GM21381 (cell line): ENCODE measurements around the gene MYORG.
A peak's percentile ranks its signal among the peaks of the same experiment; 100 is the strongest.

ENCODE experiments used
- ATAC-seq: cut with Tn5 transposase; IDR thresholded peaks from one replicate; pipeline ENCODE4 v1.9.1; 2021; ENCODE audit warnings: mild to moderate bottlenecking, moderate library complexity; ENCODE audit not compliant: unreplicated experiment

MYORG gene

DNA sequence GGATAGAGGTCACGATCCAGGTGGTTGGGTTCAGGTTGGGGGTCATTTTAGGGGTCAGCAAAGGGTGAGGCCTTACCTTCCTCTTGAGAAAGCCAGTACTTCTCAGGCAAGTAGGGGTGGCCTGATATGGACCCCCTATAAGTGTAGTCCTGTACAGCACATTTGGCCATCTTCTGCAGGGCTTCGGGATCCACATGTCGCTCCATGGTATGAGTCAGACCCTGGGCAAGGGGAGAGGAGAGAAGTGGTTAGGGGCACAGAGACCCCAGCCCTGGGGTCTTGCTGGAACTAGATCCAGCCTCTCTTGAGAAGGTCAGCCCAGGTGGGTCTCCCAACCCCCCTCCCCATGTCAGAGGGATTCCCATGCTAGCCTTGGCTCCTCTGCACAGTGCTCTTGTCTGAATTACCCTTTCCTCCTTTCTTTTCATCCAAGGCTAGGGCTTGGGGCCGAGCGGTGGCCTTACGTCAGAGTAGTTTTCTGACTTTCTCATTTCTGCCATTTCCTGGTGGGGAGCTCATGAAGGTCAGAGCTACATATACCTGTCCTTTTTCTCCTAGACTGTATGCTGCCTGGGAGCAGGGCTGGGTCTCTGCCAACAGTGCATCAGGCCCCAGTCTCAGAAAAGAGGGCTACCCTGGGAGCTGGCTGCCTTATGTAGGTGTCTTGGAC lies 9.0 kb upstream of the MYORG start:
- no peak for ATAC-seq

DNA sequence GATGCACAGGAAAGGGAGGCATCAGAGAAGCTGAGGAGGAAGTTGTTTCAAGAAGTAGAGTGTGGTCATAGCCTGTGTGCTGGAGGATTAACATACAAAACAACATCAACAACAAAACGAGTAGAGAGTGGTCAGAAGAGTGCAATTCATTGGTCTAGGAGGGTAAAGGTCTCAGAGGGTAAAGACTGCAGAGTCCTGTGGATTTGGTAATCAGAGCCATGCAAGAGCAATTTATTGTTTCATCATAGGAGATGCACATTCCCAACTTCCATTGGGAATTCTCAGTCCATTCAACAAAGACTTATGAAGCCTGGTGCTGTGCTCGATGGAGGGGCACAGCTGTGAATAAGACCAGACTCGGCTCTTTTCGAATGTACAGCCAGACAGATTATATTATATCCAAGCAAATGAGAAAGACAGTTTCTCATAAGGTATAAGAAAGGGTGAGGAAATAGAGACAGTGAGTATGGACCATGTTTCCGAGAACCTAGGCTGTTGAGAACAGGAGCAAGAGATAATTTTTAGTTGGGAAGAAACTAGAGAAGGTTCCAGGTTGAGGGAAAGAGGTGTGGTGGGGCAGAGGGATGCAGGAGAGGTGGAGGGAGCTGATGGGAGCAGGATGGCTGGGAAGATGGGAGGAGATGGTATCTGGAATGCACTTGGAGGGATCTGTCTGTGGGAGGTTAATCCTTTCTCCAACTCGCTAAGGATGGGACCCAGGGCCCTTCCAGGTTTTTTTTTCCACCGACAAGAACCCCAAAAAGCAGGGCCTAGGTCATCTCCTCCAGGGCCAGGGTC lies 7.9 kb upstream of the MYORG start:
- no peak for ATAC-seq

DNA sequence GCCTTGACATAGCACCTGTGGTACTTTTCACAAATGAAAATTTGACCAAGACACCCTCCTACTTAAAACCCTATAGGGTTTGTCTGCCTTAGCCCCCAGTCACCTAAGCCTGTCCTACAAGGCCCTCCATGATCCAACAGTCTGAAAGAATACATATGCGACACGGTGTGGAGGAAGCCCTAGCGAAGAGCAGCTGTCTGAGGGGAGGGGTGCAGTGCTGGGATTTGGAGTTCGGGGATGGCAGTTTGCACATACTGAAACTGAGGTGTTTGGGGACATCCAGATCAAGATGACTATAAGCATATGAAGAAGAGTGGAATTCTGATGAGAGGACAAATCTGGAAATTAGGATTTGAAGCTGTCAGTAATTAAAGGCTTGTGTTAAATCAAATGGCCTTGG lies 7.2 kb upstream of the MYORG start:
- no peak for ATAC-seq

DNA sequence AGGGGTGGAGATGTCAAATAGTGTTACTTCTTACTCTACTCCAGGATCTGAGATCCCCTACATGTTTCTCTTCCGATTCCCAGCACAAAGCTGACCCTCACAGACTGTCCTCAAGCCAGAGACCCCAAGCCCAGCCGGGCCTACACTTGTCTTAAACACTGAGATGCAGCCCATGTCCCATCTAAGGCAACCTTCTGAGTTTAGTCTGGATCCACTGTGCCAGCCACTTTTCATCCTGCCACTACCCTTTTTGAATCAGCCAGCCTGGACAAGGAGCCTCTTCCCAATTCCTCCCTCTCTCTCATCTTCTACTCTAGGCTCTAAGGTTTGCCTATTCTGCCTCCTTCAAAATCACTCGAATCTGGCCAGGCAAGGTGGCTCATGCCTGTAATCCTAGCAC lies 6.2 kb upstream of the MYORG start:
- no peak for ATAC-seq

DNA sequence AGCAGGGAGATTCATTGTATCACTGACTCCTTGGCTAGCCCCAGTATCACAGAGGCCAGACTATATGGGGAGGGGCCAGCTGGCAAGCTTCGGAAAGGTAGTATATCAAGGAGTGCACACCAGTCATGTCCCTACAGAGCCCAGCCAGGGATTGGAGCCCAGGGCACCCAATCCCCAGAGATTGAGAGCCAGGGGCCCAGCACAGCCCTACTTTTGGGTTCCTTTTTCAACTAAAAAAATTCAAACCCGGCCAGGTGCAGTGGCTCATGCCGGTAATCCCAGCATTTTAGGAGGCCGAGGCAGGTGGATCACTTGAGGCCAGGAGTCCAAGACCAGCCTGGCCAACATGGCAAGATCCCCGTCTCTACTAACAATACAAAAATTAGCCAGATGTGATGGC lies 5.4 kb upstream of the MYORG start:
- ATAC-seq = no peak

DNA sequence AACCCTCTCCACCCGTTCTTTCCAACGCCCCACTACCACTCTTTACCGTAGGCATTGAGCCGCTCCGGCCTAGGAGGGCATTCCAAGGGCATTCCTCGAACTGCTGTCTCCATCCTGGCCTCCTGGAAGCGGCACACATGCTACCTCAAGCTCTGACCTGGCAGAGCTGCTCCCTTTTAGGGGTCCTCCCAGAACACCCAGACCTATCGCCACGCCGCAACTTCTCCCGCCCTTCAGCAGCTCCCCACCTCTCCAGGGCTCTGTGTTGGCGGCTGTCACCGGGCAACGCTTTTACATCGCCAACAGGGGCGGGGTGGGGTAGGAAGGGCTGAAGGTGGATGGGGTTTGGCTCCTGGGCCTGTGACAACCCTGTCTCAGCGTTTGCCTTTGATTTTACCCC lies 4.6 kb upstream of the MYORG start:
- no peak for ATAC-seq

DNA sequence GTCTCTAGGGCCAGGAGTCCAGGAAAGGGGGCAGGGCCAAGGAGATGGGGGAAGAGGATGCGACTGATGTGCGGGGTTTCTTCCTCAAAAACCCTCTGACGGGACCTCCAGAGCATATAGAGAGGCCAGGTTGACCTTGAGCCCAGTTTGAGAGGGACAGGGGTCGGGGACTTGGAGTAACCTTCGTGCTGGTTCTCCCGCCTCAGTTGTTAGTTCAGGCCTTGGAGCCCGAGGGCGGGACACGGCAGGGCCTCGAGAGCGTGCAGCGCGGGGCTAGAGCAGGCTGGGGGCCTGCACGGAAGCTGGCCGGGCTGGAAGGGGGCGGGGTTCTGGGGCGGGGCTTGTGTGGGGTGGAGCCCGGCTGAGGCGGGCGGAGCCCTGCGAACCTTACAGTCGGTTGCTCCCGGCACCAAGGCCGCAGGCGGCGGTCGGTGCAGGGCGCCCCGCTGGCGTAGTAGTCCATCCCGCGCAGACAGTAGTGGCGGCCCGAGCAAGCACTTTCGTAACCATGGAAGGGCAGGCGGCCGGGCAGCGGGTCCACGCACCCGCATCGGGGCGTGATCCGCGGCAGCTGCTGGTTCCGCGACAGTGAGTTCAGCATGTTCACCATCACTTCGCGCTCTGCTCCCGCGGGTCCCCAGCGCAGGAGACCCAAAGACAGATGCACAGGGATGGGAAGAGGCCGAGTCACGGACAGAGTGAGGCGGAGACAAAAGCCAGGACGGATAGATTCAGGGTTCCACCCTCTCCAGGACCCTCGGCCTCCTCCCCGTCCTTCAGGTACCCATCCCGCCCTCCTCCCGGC lies 4.0 kb upstream of the MYORG start:
- ATAC-seq = peak; percentile 25

DNA sequence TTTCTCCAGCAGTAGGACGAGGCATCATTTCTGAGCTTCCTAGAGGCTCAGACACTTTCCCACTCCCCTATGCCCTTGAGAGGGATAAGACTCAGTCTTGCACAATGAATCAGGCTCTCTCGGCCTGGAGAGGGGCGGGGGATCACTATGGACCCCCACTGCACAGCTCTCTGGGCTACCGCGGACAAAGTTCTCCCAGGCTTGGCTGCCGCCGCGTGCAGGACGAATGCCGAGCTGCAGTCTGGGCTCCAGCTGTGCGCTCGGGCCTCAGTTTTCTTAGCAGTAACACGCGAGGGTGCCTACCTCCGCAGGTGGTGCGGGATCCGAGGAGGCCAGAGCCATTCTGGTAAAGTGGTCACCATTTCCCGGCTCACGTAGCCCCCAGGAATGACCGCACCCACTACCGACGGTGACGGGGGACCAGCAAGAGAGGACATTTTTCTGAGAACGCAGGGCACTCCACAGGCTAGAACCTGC lies 3.4 kb upstream of the MYORG start:
- ATAC-seq = no peak

DNA sequence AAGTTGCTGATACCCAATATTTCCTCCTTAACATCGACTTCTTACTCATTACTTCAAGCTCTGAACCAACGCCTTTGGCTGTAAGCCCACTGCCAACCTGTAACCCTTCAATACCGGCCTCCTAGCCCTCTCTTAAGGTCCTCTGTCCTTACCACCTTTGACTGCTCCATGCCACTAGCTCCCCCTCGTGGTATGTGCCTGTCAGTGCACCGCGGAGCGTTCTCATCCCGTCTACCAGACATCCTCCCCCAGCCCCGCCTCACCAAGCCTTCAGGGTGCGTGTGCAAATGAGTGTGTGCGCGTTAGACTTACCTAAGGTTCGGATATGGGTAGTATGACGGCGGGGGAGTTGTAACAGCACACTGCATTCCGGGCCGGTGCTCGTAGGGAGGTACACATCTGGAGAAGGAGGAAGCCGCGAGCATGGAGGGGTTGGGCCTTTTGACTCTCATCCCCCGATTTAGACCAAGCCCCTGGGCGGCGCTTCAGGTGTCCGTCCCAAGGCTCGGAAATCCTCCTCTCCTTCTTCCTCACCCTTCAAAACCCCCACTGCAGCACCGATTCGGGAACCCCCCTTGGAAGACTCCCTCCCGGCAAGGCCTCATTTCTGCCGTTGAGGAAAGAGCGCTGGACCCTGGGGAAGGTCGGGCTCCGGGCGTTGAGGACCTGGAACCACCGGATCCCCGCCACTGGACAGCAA lies 2.8 kb upstream of the MYORG start:
- ATAC-seq = no peak

DNA sequence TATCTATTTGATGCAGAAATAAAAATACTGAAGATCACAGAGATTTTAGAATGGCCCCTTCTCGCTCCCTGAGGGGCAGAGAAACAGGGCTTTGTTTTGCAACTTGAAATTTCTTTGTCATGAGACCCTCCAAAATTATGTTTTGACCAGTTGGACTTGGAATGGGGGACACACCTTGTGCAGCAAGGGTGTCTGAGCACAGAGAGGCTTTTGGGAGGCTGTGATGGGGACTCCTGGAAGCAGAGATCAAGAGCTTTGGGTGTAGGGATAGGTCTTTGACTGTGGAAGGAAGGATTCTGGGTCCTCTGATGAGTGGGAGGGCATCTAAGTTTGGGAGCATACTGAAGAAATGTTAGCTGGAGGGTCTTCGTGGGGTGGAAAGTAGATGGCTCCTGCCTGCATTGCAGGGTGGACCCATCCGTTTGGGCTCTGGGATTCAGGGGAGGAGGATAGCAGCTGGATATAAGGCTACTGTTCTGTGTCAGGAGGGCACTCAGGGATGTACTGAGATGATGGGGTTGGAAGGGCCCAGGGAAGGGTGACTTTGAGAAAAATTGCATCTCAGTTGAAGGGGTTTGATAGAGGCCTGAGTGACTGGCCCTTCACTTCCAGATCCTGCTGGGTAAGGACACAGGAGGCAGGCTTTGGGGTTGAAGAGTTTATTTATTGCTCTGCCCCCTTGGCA lies 1.8 kb upstream of the MYORG start:
- ATAC-seq = no peak

DNA sequence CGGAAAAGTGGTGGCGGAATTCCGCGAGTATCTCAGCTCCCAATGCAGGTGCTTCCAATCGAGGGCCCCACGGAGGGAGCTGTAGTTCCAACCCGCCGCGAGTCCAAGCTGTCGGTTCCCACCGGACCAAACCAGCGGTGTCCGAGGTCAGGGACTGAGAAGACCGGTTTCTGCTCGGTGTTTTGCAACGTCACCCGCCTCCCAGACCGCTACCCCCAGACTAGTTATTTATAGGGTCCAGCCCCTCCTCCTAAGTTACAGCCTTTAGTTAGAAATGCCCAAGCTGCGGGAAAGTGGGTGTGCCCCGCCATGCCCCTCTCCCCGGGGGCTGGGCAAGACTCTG lies 677 bp upstream of the MYORG start:
- ATAC-seq = no peak

DNA sequence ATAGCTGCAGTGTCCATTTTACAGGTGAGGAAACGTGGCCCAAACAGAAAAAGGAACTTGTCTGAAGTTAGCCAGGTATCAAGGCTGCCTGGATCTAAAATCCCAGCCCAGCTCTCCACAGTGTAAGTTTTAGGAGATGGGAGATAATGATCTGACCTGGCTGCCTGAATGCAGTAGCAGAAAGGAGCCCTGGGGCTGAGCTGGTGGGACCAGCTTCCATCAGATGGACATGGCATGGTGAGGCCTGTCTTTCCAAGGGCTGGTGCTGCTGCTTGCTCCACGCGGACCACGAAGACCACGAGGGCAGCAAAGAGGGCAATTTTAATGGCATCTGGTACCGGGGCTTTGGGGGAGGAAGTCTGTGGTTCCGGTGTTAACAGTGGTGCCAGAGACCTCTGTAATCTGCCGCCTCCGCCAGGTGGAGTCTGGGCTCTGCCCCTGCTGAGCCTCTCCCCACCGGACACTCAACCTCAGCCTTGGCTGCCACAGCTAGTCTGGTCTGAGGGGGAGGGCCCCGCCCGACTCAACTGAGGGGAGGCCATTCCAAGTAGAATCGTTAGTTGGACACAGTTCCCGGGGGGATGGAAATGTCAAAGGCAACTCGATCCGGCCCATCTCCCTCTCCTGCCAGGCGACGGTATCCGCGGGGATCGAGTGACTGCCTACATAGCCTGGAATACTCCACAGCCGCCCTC lies 650 bp downstream of the MYORG start:
- no peak for ATAC-seq

DNA sequence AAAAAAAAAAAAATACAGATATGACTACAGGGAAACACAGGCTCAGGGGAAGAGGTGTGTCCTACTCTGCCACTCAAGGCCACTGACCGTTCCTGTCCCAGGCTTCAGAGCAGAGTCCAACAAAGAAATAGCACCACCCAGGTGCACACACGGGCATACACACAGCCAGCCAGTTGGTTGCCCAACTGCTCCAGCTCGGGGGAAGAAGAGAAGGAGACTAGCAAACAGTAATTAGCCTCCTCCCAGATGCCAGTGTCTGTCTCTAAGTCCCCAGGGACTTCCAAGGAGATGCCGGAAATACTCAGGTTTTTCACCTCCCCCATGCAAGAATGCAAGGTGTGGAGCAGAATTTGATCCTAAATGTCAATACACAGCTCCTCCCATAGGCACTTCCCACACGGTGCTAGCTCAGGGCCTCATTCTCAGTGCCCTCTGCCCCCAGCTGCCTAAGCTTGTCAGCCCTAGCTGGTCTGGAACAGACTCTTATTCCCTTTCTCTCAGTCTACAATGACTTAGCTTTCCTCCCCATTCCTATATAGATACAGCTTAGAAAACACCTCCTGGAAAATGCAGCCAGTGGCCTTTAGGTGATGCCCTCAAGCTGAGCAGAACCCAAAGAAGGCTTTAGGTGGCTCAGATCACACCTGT lies 1.7 kb downstream of the MYORG start:
- no peak for ATAC-seq

DNA sequence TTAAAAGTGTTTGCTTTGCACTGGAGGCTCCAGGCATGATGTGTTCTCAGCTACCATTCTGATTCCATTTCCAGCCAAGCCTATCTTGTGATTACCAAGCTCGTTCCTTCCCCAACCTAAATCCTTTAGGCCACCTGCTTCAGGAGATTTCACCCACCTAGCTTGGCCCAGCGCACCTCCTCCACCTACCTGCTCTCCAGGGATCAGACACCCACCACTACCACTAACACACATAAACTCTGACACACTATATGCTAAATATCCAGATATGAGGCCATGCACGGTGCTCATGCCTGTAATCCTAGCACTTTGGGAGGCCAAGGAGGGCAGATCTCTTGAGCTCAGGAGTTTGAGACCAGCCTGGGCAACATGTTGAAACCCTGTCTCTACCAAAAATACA lies 2.4 kb downstream of the MYORG start:
- ATAC-seq = no peak

DNA sequence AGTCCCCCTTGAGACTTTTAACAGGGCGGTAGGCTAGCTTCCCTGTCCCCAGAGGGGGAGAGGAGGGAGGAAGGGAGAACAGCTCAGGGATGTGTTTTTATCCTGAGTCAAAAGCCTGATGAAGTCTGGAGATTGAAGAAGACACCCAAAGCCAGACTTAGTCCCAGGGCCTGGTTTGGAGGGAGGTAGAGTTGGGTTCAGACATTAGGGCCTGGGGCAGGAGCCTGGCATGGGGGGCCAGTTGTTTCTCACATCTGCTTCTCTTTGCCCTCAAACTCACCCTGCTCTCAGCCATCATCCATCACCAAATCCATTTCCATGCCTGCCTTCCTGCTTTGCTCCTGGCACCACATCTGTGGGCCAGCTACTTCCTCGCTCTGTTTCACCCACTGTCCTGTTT lies 2.9 kb downstream of the MYORG start:
- no peak for ATAC-seq

DNA sequence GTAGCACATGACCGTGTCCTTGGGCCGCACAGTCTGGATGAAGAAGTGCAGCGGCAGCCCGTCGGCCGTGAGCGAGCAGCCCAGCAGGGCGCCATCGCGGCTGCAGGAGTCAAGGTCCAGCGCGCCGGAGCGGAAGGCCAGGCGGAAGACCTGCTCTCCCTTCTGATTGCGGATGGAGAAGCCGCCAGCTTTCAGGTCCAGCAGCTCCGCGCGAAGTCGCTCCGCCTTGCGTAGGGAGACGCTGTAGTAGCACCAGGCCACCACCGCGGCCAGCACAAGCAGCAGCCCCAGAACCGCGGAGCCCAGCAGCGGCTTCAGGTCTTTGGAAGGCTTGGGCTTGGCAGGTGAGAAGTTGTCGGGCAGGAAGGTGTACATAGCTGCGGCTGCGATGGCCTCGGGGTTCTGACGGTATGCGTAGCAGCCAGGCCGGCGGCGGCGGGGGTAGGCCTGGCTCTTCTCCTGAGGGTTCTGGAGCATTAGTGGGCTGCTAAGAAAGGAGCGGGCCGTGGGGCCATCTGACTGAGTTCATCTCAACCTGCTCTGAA lies 4.2 kb downstream of the MYORG start:
- ATAC-seq = no peak

DNA sequence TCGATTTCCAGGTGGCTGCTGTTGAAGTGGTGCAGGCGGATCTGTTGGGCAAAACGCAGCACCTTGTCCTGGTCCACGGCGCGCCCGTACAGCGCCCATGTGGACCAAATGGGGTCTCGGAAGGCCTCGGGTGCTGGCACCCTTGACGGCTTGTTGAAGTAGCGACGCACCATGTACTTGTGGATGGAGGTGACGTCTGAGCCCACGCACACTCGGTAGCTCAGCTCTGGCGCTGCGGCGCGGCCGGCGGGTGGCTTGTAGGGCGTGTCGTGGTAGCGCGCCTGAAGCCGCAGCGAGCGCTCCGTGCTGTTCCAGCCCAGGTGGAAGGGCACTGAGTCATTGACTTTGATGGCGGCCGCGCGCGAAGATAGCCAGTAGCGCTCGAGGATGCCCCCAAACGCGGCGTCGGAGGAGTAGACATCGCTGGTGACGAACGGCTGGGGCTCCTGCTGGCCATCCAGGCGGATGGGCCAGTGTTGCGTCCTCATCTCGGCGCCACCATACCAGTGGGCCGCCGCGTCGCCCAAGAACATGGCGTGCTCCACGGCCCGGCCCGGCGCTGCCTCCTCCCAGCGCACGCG lies 4.7 kb downstream of the MYORG start:
- no peak for ATAC-seq

DNA sequence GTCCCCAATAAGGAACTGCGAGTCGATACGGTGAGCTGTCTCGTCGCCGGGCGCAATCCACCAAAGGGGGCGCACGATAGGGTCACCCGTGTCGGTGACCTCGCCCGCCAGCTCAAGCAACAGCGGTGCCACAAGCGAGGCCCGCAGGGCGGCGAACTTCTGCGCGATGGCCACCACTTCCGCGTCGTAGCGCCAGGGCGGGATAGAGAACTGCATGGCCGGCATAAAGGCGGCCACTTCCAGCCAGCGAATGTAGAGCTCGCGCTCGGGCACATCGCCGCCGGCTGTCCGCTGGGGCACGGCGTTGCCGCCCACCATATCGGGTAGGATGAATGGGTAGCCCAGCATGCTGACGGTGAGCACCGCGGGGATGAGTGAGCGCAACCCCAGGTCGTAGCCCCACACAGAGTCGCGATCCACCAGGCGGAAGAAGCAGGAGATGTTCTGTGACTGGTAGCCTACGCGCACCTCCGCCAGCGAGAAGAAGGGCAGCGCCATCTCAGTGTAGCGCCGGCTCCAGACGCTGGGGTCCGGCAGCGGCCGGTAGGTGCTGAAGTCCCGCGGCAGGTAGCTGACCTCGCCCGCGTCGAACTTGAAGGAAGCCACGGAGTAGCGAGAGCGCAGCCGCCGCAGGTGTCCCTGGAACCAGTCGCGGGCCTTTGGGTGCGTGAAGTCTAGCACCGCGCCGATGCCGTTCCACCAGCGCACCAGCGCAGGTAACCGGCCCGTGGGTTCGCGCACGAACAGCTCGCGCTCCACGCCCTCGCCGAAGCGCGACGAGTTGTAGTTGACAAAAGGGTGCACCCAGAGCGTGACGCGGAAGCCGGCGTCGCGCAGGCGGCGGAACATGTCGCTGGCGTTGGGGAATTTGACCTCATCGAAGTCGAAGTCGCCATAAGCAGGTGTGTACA lies 5.5 kb downstream of the MYORG start:
- ATAC-seq = no peak
